ENCODE measurements around the gene LRRC49. TPM values are rescaled to one million over a fixed set of nuclear protein-coding genes. Genes with fewer than 3 reads are reported as not detected.
"Not testable (repeated sequence)": the region's sequence is repeated elsewhere in the genome, so short reads cannot be mapped to it uniquely, and the experiment has no call there.

The LRRC49 gene
- total RNA-seq, 1 donor from 2014 or later, result 8.9 TPM

DNA sequence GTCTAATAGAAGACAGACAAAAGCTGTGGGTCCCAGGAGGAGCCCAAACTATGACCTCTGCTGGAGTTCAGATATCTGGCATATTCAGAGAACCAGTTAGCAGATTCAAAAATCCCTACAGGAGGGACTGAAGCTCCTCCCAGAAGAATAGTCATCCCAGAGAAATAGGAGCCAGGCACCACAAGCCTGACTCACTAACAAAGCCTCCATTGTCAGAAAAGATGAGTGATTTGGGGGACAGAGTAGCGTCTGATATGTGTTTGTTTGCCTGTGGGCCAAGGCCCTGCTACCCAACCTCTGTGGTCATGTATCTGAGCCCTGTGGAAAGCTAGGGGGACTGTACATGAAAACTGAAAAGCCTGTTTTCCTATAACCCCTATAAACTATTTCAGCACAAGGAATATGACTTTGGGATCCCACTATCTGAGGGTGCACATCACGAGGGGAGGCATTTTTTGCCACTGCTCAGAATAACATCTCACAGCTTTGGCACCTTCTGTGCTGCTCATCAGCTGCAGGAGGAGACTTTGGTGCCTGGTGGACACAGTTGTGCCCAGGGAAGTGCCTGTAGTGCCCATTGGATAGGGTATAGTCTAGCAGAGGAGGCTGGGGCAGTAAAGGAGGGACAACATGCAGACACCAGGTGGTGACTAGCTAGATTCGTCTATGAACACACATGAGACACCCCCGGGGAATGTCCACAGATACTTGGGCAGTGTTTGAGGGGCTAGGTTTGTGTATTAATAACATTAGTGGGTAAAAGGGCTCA lies 29.0 kb upstream of the LRRC49 start:
- no peaks in the 10 kb centered on the region for H3K27me3 Mint-ChIP-seq (ENCODE audit: unreplicated experiment)
- H3K4me3 Mint-ChIP-seq (ENCODE audit: unreplicated experiment), result no peak overlapping the region
- no peak for DNase-seq (ENCODE audit: extremely low spot score, unreplicated experiment)
- H3K36me3 Mint-ChIP-seq (ENCODE audit: unreplicated experiment), result no peaks in the 10 kb centered on the region
- H3K27ac Mint-ChIP-seq (ENCODE audit: unreplicated experiment), result peak overlapping the region; percentile 91
- H3K4me1 Mint-ChIP-seq (ENCODE audit: unreplicated experiment), result peaks cover 46% of the 10 kb centered on the region
- TF ChIP-seq CTCF (IDR thresholded peaks at IDR 0.05), result no peak
- H3K9me3 Mint-ChIP-seq (ENCODE audit: unreplicated experiment), result no peaks in the 10 kb centered on the region

DNA sequence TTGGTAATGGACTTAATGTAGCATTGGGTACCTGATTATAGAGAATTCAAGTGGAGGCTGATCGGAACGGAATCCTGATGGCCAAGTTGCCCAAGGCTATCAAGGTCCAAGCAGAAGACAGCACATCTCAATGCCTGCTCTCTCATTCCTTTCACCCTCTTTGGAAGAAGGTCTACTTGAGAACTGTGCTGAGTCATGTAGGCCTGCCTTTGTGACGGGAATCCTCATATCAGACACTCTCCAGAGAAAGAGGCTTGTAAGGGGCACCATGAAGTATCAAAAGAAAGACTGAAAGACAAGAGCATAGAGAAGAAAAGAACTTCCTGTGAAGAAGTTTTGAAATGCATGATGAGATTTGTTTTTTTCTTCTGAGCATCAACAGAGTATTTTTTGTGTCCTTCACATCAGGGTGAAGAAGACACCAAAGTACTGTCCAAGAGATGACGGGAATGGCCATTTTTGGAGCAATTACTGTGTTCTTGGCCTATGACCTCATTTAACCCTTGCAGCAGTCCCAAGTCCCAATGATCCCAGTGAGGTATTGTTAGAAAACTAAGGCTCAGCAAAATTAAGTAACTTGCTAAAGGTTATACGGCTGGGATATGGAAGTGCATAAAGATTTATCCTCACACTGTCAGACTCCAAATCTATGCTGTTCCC lies 25.5 kb upstream of the LRRC49 start:
- no peaks in the 10 kb centered on the region for H3K36me3 Mint-ChIP-seq (ENCODE audit: unreplicated experiment)
- H3K9me3 Mint-ChIP-seq (ENCODE audit: unreplicated experiment), result no peaks in the 10 kb centered on the region
- DNase-seq (ENCODE audit: extremely low spot score, unreplicated experiment), result no peak
- peak overlapping the region; percentile 92 for H3K27ac Mint-ChIP-seq (ENCODE audit: unreplicated experiment)
- peaks cover 65% of the 10 kb centered on the region for H3K4me1 Mint-ChIP-seq (ENCODE audit: unreplicated experiment)
- H3K27me3 Mint-ChIP-seq (ENCODE audit: unreplicated experiment), result no peaks in the 10 kb centered on the region
- H3K4me3 Mint-ChIP-seq (ENCODE audit: unreplicated experiment), result no peak overlapping the region
- no peak for TF ChIP-seq CTCF (IDR thresholded peaks at IDR 0.05)

DNA sequence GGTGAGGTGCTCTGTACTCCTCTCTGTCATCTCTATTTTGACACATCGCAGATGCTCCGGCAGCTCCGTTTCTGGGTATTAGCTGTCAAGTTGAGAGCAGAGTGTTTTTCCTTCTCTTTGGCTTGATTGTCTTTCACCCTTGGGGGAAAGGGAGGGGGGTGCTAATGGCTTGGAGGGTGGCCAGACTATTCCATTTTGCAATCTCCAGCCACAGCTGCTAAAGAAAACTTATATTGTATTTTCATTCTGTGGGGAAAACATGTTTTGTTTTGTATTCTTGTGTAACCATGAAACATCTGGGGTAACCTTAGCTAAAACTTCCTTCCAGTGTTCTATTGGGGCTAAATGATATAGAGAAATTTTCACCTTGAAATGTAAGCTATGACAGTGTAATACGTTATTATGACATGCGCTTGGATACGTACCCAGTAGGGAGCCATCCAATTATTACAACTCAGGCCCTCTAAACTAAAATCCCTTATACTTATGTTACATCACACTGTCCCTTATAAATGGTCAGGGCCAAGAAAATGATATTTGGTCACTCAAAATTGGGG lies 24.6 kb upstream of the LRRC49 start:
- no peak for DNase-seq (ENCODE audit: extremely low spot score, unreplicated experiment)
- Mint-ChIP-seq H3K9me3 (ENCODE audit: unreplicated experiment) (no peaks in the 10 kb centered on the region), H3K4me3 (ENCODE audit: unreplicated experiment) (peak overlapping the region; percentile 41), H3K27me3 (ENCODE audit: unreplicated experiment) (no peaks in the 10 kb centered on the region), H3K36me3 (ENCODE audit: unreplicated experiment) (no peaks in the 10 kb centered on the region), H3K4me1 (ENCODE audit: unreplicated experiment) (peaks cover 60% of the 10 kb centered on the region), H3K27ac (ENCODE audit: unreplicated experiment) (peak overlapping the region; percentile 92)
- TF ChIP-seq CTCF (IDR thresholded peaks at IDR 0.05), result no peak

GRCh38 chr15:70869346-70869745 lies 23.3 kb upstream of the LRRC49 start:
- Mint-ChIP-seq H3K4me1 (ENCODE audit: unreplicated experiment) (peaks cover 52% of the 10 kb centered on the region), H3K4me3 (ENCODE audit: unreplicated experiment) (no peak overlapping the region), H3K9me3 (ENCODE audit: unreplicated experiment) (no peaks in the 10 kb centered on the region), H3K36me3 (ENCODE audit: unreplicated experiment) (peaks cover 2% of the 10 kb centered on the region), H3K27me3 (ENCODE audit: unreplicated experiment) (no peaks in the 10 kb centered on the region), H3K27ac (ENCODE audit: unreplicated experiment) (peak overlapping the region; percentile 72)
- no peak for DNase-seq (ENCODE audit: extremely low spot score, unreplicated experiment)
- TF ChIP-seq CTCF (IDR thresholded peaks at IDR 0.05), result no peak

DNA sequence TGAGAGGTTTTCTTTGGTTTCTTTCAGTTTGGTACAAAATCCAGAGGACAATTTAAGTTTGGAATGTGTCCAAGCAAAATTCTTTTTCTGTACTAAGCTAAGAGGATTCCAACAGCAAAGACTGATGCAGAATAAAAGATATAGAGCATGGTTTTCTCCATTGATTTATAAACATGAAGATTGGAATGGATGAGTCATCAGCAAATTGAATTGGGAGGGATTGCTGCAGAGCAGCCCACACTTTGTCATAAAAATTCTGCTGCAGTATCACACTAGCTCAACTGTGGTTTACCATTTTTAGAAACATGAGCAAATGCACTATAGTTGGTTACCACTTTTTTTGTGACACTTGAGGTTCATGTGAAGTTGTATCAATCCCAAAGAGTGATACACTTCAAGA lies 22.6 kb upstream of the LRRC49 start:
- peak overlapping the region; percentile 72 for H3K27ac Mint-ChIP-seq (ENCODE audit: unreplicated experiment)

DNA sequence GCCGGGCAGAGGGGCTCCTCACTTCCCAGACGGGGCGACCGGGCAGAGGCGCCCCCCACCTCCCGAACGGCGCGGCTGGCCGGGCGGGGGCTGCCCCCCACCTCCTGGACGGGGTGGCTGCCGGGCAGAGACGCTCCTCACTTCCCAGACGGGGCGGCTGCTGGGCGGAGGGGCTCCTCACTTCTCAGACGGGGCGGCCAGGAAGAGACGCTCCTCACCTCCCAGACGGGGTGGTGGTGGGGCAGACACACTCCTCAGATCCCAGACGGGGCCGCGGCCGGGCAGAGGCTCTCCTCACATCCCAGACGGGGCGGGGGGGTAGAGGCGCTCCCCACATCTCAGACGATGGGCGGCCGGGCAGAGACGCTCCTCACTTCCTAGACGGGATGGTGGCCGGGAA lies 21.1 kb upstream of the LRRC49 start:
- not testable (repeated sequence) for H3K36me3 Mint-ChIP-seq (ENCODE audit: unreplicated experiment); H3K9me3 Mint-ChIP-seq (ENCODE audit: unreplicated experiment); H3K4me3 Mint-ChIP-seq (ENCODE audit: unreplicated experiment); DNase-seq (ENCODE audit: extremely low spot score, unreplicated experiment); H3K27me3 Mint-ChIP-seq (ENCODE audit: unreplicated experiment); H3K27ac Mint-ChIP-seq (ENCODE audit: unreplicated experiment)
- peaks cover 58% of the 10 kb centered on the region for H3K4me1 Mint-ChIP-seq (ENCODE audit: unreplicated experiment)

More for the DNA sequence above, 22.6 kb upstream of the LRRC49 start:
- Mint-ChIP-seq H3K36me3 (ENCODE audit: unreplicated experiment) (peaks cover 4% of the 10 kb centered on the region), H3K4me3 (ENCODE audit: unreplicated experiment) (no peak overlapping the region), H3K9me3 (ENCODE audit: unreplicated experiment) (no peaks in the 10 kb centered on the region), H3K4me1 (ENCODE audit: unreplicated experiment) (peaks cover 56% of the 10 kb centered on the region), H3K27me3 (ENCODE audit: unreplicated experiment) (no peaks in the 10 kb centered on the region)
- TF ChIP-seq CTCF (IDR thresholded peaks at IDR 0.05), result no peak
- no peak for DNase-seq (ENCODE audit: extremely low spot score, unreplicated experiment)
